Stimulated activated CD4-positive, alpha-beta T cell treated with anti-CD3 and anti-CD28 coated beads, TNF-alpha, amount 100 ng/mL, for 24 hours (primary cell): Measurements from ENCODE around the gene TNIP1.

ENCODE experiments used
- DNase-seq, 3 experiments: peaks; one replicate each; pipeline ENCODE4 v3.0.0-alpha.2; 2020; ENCODE audit warnings: low read depth in 3 of 3

The TNIP1 gene

GRCh38 chr5:151040211-151040747, 40.6 kb downstream of the TNIP1 start:
- DNase-seq: no peak

- DNase-seq: no peak
Measured at GRCh38 chr5:151039665-151040064, 41.2 kb downstream of the TNIP1 start.

GRCh38 chr5:151038801-151039238, 42.0 kb downstream of the TNIP1 start:
- peak in 1 of 3 experiments; percentile 29 for DNase-seq

GRCh38 chr5:151038412-151038745, 42.5 kb downstream of the TNIP1 start:
- DNase-seq: no peak

GRCh38 chr5:151037561-151038411, 43.0 kb downstream of the TNIP1 start:
- DNase-seq: no peak

- DNase-seq: no peak
Measured at GRCh38 chr5:151036556-151036955, 44.3 kb downstream of the TNIP1 start.

GRCh38 chr5:151034422-151035379, 46.1 kb downstream of the TNIP1 start:
- no peak for DNase-seq

GRCh38 chr5:151033217-151033934, 47.5 kb downstream of the TNIP1 start:
- no peak for DNase-seq

- no peak for DNase-seq
Measured at GRCh38 chr5:151031554-151031953, 49.3 kb downstream of the TNIP1 start.

- DNase-seq: no peak
Measured at GRCh38 chr5:151030379-151030778, 50.5 kb downstream of the TNIP1 start.

- DNase-seq: no peak
Measured at GRCh38 chr5:151030056-151030336, 50.8 kb downstream of the TNIP1 start.

GRCh38 chr5:151029179-151030055, 51.4 kb downstream of the TNIP1 start:
- no peak for DNase-seq

- DNase-seq: no peak
Measured at GRCh38 chr5:151028717-151029116, 52.1 kb downstream of the TNIP1 start.

- no peak for DNase-seq
Measured at GRCh38 chr5:151027961-151028479, 52.8 kb downstream of the TNIP1 start.

GRCh38 chr5:151026679-151027078, 54.2 kb downstream of the TNIP1 start:
- DNase-seq: no peak

- no peak for DNase-seq
Measured at GRCh38 chr5:151026088-151026487, 54.7 kb downstream of the TNIP1 start.

GRCh38 chr5:151025250-151025606, 55.6 kb downstream of the TNIP1 start:
- DNase-seq: no peak

- no peak for DNase-seq
Measured at GRCh38 chr5:151024440-151025249, 56.2 kb downstream of the TNIP1 start.

GRCh38 chr5:151023651-151024050, 57.2 kb downstream of the TNIP1 start:
- DNase-seq: no peak

- DNase-seq: no peak
Measured at GRCh38 chr5:151023047-151023615, 57.7 kb downstream of the TNIP1 start.
